Activated CD4-positive, alpha-beta T cell treated with anti-CD3 and anti-CD28 coated beads, Interleukin-2, amount 10 ng/mL, durations not matched to agents 24 days and 14 days (primary cell): ENCODE measurements around the gene SLC7A7. TPM values are rescaled to one million over a fixed set of nuclear protein-coding genes. Genes with fewer than 3 reads are reported as not detected.
"Not testable (repeated sequence)": the region's sequence is repeated elsewhere in the genome, so short reads cannot be mapped to it uniquely, and the experiment has no call there.

Experiments used
- DNase-seq: peaks from one replicate; pipeline ENCODE4 v3.0.0; 2022
- H3K27ac Mint-ChIP-seq: one replicate; pipeline ENCODE4 v1.8.0; 2022; ENCODE audit warnings: mild to moderate bottlenecking, mixed read lengths
- H3K27me3 Mint-ChIP-seq: one replicate; pipeline ENCODE4 v1.8.0; 2022; ENCODE audit warnings: mixed read lengths
- H3K36me3 Mint-ChIP-seq: one replicate; pipeline ENCODE4 v1.8.0; 2022; ENCODE audit warnings: low read depth, mild to moderate bottlenecking, mixed read lengths
- H3K4me1 Mint-ChIP-seq: one replicate; pipeline ENCODE4 v1.8.0; 2021; ENCODE audit warnings: mixed read lengths
- H3K4me3 Mint-ChIP-seq: one replicate; pipeline ENCODE4 v1.8.0; 2022; ENCODE audit warnings: mild to moderate bottlenecking, moderate library complexity, mixed read lengths
- H3K9me3 Mint-ChIP-seq: one replicate; pipeline ENCODE4 v1.8.0; 2021; ENCODE audit warnings: mixed read lengths
- intact Hi-C: fragments of 100-400 bp; cut with micrococcal nuclease; formaldehyde crosslinking; loops from one replicate; pipeline ENCODE4 v1.15.1; 2023
- total RNA-seq: library from RNA; stranded (reverse); gene quantifications from 2 replicates; pipeline ENCODE4 v1.2.3, GENCODE V29; 2022

SLC7A7 gene
- total RNA-seq, 1 donor from 2014 or later = not detected

- peaks cover 36% of the 10 kb centered on the region for H3K4me1 Mint-ChIP-seq
- H3K4me3 Mint-ChIP-seq = no peak overlapping the region
- no peaks in the 10 kb centered on the region for H3K36me3 Mint-ChIP-seq
- no peak for DNase-seq
- H3K27ac Mint-ChIP-seq = no peak overlapping the region
- H3K27me3 Mint-ChIP-seq = peaks cover 9% of the 10 kb centered on the region
- no peaks in the 10 kb centered on the region for H3K9me3 Mint-ChIP-seq
- intact Hi-C loops = loop anchor here (5.0 kb wide), 2 partner anchors 82 to 162 kb away; partner anchors contain the start of gene AJUBA
These were observed 5.5 kb upstream of the SLC7A7 start for GRCh38 chr14:22820731-22821130.

GRCh38 chr14:22819151-22819988, 4.1 kb upstream of the SLC7A7 start:
- H3K9me3 Mint-ChIP-seq = no peaks in the 10 kb centered on the region
- peak overlapping the region; percentile 80 for H3K27ac Mint-ChIP-seq
- intact Hi-C loops = no loop called here
- H3K4me3 Mint-ChIP-seq = no peak overlapping the region
- peaks cover 32% of the 10 kb centered on the region for H3K4me1 Mint-ChIP-seq
- H3K27me3 Mint-ChIP-seq = peaks cover 9% of the 10 kb centered on the region
- H3K36me3 Mint-ChIP-seq = no peaks in the 10 kb centered on the region
- peak; percentile 67 for DNase-seq

- Mint-ChIP-seq H3K9me3 (no peaks in the 10 kb centered on the region), H3K4me1 (peaks cover 20% of the 10 kb centered on the region), H3K4me3 (no peak overlapping the region), H3K27ac (no peak overlapping the region), H3K27me3 (peaks cover 1% of the 10 kb centered on the region), H3K36me3 (no peaks in the 10 kb centered on the region)
- intact Hi-C loops = no loop called here
- no peak for DNase-seq
These were observed 862 bp downstream of the SLC7A7 start for GRCh38 chr14:22814373-22814772.

- no peaks in the 10 kb centered on the region for H3K36me3 Mint-ChIP-seq
- no peak for DNase-seq
- H3K27ac Mint-ChIP-seq = no peak overlapping the region
- no peak overlapping the region for H3K4me3 Mint-ChIP-seq
- peaks cover 13% of the 10 kb centered on the region for H3K4me1 Mint-ChIP-seq
- H3K27me3 Mint-ChIP-seq = peaks cover 1% of the 10 kb centered on the region
- intact Hi-C loops = no loop called here
- H3K9me3 Mint-ChIP-seq = no peaks in the 10 kb centered on the region
These were observed 2.1 kb downstream of the SLC7A7 start for GRCh38 chr14:22813145-22813544.

GRCh38 chr14:22812744-22813143, 2.5 kb downstream of the SLC7A7 start:
- Mint-ChIP-seq H3K4me1 (peaks cover 11% of the 10 kb centered on the region), H3K27me3 (peaks cover 1% of the 10 kb centered on the region), H3K4me3 (no peak overlapping the region), H3K27ac (no peak overlapping the region), H3K36me3 (no peaks in the 10 kb centered on the region), H3K9me3 (no peaks in the 10 kb centered on the region)
- intact Hi-C loops = no loop called here
- no peak for DNase-seq

GRCh38 chr14:22811722-22812121, 3.5 kb downstream of the SLC7A7 start:
- no peaks in the 10 kb centered on the region for H3K9me3 Mint-ChIP-seq
- intact Hi-C loops = no loop called here
- H3K27me3 Mint-ChIP-seq = peaks cover 1% of the 10 kb centered on the region
- H3K27ac Mint-ChIP-seq = no peak overlapping the region
- no peak for DNase-seq
- H3K4me3 Mint-ChIP-seq = no peak overlapping the region
- peaks cover 11% of the 10 kb centered on the region for H3K4me1 Mint-ChIP-seq
- H3K36me3 Mint-ChIP-seq = no peaks in the 10 kb centered on the region

GRCh38 chr14:22808388-22809209, 6.6 kb downstream of the SLC7A7 start:
- Mint-ChIP-seq H3K9me3 (no peaks in the 10 kb centered on the region), H3K27me3 (peaks cover 8% of the 10 kb centered on the region), H3K4me1 (peaks cover 3% of the 10 kb centered on the region), H3K4me3 (no peak overlapping the region), H3K36me3 (no peaks in the 10 kb centered on the region), H3K27ac (no peak overlapping the region)
- intact Hi-C loops = no loop called here
- no peak for DNase-seq

- Mint-ChIP-seq H3K36me3 (no peaks in the 10 kb centered on the region), H3K27me3 (peaks cover 15% of the 10 kb centered on the region), H3K4me3 (no peak overlapping the region), H3K4me1 (peaks cover 3% of the 10 kb centered on the region), H3K27ac (no peak overlapping the region), H3K9me3 (no peaks in the 10 kb centered on the region)
- DNase-seq = no peak
- intact Hi-C loops = no loop called here
These were observed 7.7 kb downstream of the SLC7A7 start for GRCh38 chr14:22807432-22808087.

GRCh38 chr14:22805235-22805634, 10.0 kb downstream of the SLC7A7 start:
- H3K27ac Mint-ChIP-seq, intact Hi-C loops, H3K9me3 Mint-ChIP-seq, H3K36me3 Mint-ChIP-seq, DNase-seq, H3K4me1 Mint-ChIP-seq, H3K4me3 Mint-ChIP-seq: not testable (repeated sequence)
- H3K27me3 Mint-ChIP-seq = peaks cover 18% of the 10 kb centered on the region

- H3K36me3 Mint-ChIP-seq = no peaks in the 10 kb centered on the region
These were observed 11.6 kb downstream of the SLC7A7 start for GRCh38 chr14:22803687-22803974.

GRCh38 chr14:22802860-22803686, 12.2 kb downstream of the SLC7A7 start:
- H3K36me3 Mint-ChIP-seq = no peaks in the 10 kb centered on the region
- DNase-seq = no peak
- no peaks in the 10 kb centered on the region for H3K9me3 Mint-ChIP-seq
- H3K27me3 Mint-ChIP-seq = peaks cover 32% of the 10 kb centered on the region
- H3K4me3 Mint-ChIP-seq = no peak overlapping the region
- H3K27ac Mint-ChIP-seq = no peak overlapping the region
- intact Hi-C loops = no loop called here
- H3K4me1 Mint-ChIP-seq = no peaks in the 10 kb centered on the region

More at GRCh38 chr14:22803687-22803974, 11.6 kb downstream of the SLC7A7 start:
- intact Hi-C loops = no loop called here
- H3K27me3 Mint-ChIP-seq = peaks cover 27% of the 10 kb centered on the region
- H3K4me1 Mint-ChIP-seq = no peaks in the 10 kb centered on the region
- DNase-seq = no peak
- no peaks in the 10 kb centered on the region for H3K9me3 Mint-ChIP-seq
- no peak overlapping the region for H3K27ac Mint-ChIP-seq
- no peak overlapping the region for H3K4me3 Mint-ChIP-seq

GRCh38 chr14:22801716-22802115, 13.5 kb downstream of the SLC7A7 start:
- intact Hi-C loops = no loop called here
- no peaks in the 10 kb centered on the region for H3K36me3 Mint-ChIP-seq
- no peaks in the 10 kb centered on the region for H3K4me1 Mint-ChIP-seq
- no peak overlapping the region for H3K4me3 Mint-ChIP-seq
- no peak for DNase-seq
- H3K27ac Mint-ChIP-seq = no peak overlapping the region
- H3K9me3 Mint-ChIP-seq = no peaks in the 10 kb centered on the region
- H3K27me3 Mint-ChIP-seq = peaks cover 34% of the 10 kb centered on the region

- no peak overlapping the region for H3K4me3 Mint-ChIP-seq
- H3K4me1 Mint-ChIP-seq = no peaks in the 10 kb centered on the region
- H3K9me3 Mint-ChIP-seq = no peaks in the 10 kb centered on the region
- DNase-seq = no peak
- intact Hi-C loops = no loop called here
- H3K36me3 Mint-ChIP-seq = no peaks in the 10 kb centered on the region
- no peak overlapping the region for H3K27ac Mint-ChIP-seq
- H3K27me3 Mint-ChIP-seq = peaks cover 36% of the 10 kb centered on the region
These were observed 14.9 kb downstream of the SLC7A7 start for GRCh38 chr14:22800346-22800745.
